ENCODE measurements around the gene PTCD2. TPM values are rescaled to one million over a fixed set of nuclear protein-coding genes. Genes with fewer than 3 reads are reported as not detected.

PTCD2 gene
- total and polyA plus RNA-seq, 9 of the 15 experiments (the other 6 are each of a cell fraction or from before 2014, with no cell fraction given) = 11.9 to 28.5 (median 18.6) TPM

DNA sequence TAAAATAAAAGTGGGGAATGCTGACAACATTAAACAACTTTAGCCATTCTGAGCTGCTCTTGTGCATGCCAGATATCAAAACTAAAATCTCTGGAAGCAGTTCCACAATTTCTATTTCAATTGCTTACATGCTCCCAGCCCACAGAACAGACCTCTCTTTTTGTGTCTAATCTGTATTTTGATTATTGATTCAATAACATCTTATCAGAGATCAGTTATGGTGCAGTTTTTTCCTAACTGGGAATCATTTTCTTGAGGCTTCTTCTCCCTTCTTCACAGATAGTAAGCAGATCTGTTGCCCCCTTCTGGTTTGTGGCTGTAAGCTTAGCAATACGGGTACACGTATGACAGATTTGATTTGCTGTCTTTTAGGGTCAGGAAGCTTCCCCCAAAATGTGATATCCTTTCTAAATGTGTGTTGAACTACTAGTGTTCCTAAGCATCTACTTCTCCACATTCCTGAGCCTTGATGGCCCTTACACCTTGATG lies 39.5 kb upstream of the PTCD2 start (continued):
- TF ChIP-seq FOXP1 (CRISPR knock-in tag; IDR thresholded peaks at IDR 0.05) (no peak), JUNB (CRISPR knock-in tag; conservative IDR thresholded peaks at IDR 0.05) (no peak), CUX1 (CRISPR knock-in tag; IDR thresholded peaks at IDR 0.05) (no peak), ZNF589 (CRISPR knock-in tag; IDR thresholded peaks at IDR 0.05; ENCODE audit: low read depth) (no peak), BDP1 (IDR thresholded peaks at IDR 0.05; ENCODE audit: insufficient read depth, insufficient read length) (no peak), HMGN3 (IDR thresholded peaks at IDR 0.05; ENCODE audit: borderline replicate concordance, extremely low read depth, insufficient read length, low read depth, low read length) (no peak), LEF1 (IDR thresholded peaks at IDR 0.05) (0 out of 2 replicates have a peak, but pooled peaks have one; percentile 33), ZBTB33 (CRISPR knock-in tag; IDR thresholded peaks at IDR 0.05) (no peak), ZNF212 (CRISPR knock-in tag; IDR thresholded peaks at IDR 0.05) (no peak), NBN (IDR thresholded peaks at IDR 0.05; ENCODE audit: low read depth) (0 out of 2 replicates have a peak, but pooled peaks have one; percentile 20), CHAMP1 (IDR thresholded peaks at IDR 0.05) (0 out of 2 replicates have a peak, but pooled peaks have one; percentile 36), ZNF277 (CRISPR knock-in tag; IDR thresholded peaks at IDR 0.05; ENCODE audit: borderline replicate concordance) (no peak), U2AF2 (optimal IDR thresholded peaks at IDR 0.05; ENCODE audit: low read depth, low read length) (no peak)
- TF ChIP-seq, protein P1, sequence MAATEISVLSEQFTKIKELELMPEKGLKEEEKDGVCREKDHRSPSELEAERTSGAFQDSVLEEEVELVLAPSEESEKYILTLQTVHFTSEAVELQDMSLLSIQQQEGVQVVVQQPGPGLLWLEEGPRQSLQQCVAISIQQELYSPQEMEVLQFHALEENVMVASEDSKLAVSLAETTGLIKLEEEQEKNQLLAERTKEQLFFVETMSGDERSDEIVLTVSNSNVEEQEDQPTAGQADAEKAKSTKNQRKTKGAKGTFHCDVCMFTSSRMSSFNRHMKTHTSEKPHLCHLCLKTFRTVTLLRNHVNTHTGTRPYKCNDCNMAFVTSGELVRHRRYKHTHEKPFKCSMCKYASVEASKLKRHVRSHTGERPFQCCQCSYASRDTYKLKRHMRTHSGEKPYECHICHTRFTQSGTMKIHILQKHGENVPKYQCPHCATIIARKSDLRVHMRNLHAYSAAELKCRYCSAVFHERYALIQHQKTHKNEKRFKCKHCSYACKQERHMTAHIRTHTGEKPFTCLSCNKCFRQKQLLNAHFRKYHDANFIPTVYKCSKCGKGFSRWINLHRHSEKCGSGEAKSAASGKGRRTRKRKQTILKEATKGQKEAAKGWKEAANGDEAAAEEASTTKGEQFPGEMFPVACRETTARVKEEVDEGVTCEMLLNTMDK (IDR thresholded peaks at IDR 0.05; ENCODE audit: borderline replicate concordance, insufficient read depth, low read depth, low read length, poor library complexity, severe bottlenecking) = peak; percentile 58
